Measurements from ENCODE around the gene SLC25A29.
"Not testable (repeated sequence)": the region's sequence is repeated elsewhere in the genome, so short reads cannot be mapped to it uniquely, and the experiment has no call there.

DNA sequence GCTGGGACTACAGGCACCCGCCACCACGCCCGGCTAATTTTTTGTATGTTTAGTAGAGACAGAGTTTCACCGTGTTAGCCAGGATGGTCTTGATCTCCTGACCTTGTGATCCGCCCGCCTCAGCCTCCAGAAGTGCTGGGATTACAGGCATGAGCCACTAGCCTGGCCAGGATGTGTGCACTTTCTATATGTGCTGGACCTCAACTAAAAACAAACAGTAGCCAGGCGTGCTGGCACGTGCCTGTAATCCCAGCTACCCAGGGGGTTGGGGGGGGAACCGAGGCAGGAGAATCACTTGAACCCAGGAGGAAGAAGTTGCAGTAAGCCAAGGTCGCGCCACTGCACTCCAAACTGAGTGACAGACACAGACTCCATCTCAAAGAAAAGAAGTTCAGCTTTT is 9.5 kb downstream of the SLC25A29 start:
- TF ChIP-seq, protein P1, sequence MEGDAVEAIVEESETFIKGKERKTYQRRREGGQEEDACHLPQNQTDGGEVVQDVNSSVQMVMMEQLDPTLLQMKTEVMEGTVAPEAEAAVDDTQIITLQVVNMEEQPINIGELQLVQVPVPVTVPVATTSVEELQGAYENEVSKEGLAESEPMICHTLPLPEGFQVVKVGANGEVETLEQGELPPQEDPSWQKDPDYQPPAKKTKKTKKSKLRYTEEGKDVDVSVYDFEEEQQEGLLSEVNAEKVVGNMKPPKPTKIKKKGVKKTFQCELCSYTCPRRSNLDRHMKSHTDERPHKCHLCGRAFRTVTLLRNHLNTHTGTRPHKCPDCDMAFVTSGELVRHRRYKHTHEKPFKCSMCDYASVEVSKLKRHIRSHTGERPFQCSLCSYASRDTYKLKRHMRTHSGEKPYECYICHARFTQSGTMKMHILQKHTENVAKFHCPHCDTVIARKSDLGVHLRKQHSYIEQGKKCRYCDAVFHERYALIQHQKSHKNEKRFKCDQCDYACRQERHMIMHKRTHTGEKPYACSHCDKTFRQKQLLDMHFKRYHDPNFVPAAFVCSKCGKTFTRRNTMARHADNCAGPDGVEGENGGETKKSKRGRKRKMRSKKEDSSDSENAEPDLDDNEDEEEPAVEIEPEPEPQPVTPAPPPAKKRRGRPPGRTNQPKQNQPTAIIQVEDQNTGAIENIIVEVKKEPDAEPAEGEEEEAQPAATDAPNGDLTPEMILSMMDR (IDR thresholded peaks at IDR 0.05), result not testable (repeated sequence)
- not testable (repeated sequence) for TF ChIP-seq POLR2AphosphoS5 (IDR thresholded peaks at IDR 0.05)

Measured in sigmoid colon (tissue), 4 donors.